Anterior cingulate cortex (tissue), 58 donors: Measurements from ENCODE around the gene CDH22.

ENCODE experiments used
- DNase-seq, 58 donors: peaks; one replicate each; lab custom pipeline; 2025; lab: John Stamatoyannopoulos, UW

The CDH22 gene

GRCh38 chr20:46157625-46158024 is 150.7 kb downstream of the CDH22 start:
- peak in 8 of 58 donors; percentile 2 to 35 (median 14) for DNase-seq

GRCh38 chr20:46157076-46157592 is 151.2 kb downstream of the CDH22 start:
- DNase-seq = no peak

- DNase-seq = no peak
These were observed 152.2 kb downstream of the CDH22 start for GRCh38 chr20:46156065-46156464.

GRCh38 chr20:46154796-46155195 is 153.5 kb downstream of the CDH22 start:
- no peak for DNase-seq

- no peak for DNase-seq
These were observed 154.0 kb downstream of the CDH22 start for GRCh38 chr20:46154305-46154704.

GRCh38 chr20:46152824-46153586 is 155.3 kb downstream of the CDH22 start:
- no peak for DNase-seq

GRCh38 chr20:46151936-46152335 is 156.4 kb downstream of the CDH22 start:
- no peak for DNase-seq

GRCh38 chr20:46150943-46151342 is 157.4 kb downstream of the CDH22 start:
- DNase-seq = peak in 7 of 58 donors; percentile 7 to 19 (median 10)

GRCh38 chr20:46148313-46149208 is 159.7 kb downstream of the CDH22 start:
- no peak for DNase-seq

GRCh38 chr20:46145713-46146112 is 162.6 kb downstream of the CDH22 start:
- no peak for DNase-seq

- DNase-seq = peak in 4 of 58 donors; percentile 16 to 29 (median 22)
These were observed 163.8 kb downstream of the CDH22 start for GRCh38 chr20:46144432-46145025.

- no peak for DNase-seq
These were observed 166.2 kb downstream of the CDH22 start for GRCh38 chr20:46142124-46142523.

GRCh38 chr20:46139908-46140482 is 168.3 kb downstream of the CDH22 start:
- no peak for DNase-seq

- no peak for DNase-seq
These were observed 168.9 kb downstream of the CDH22 start for GRCh38 chr20:46139266-46139889.

GRCh38 chr20:46137816-46138215 is 170.5 kb downstream of the CDH22 start:
- no peak for DNase-seq

GRCh38 chr20:46135856-46136633 is 172.3 kb downstream of the CDH22 start:
- DNase-seq = peak in 18 of 58 donors; percentile 4 to 43 (median 16)

- no peak for DNase-seq
These were observed 173.6 kb downstream of the CDH22 start for GRCh38 chr20:46134716-46135115.

GRCh38 chr20:46133886-46134654 is 174.2 kb downstream of the CDH22 start:
- DNase-seq = no peak
